Subcutaneous adipose tissue (tissue), 4 donors: ENCODE data around the gene EMX1. TPM values are rescaled to one million over a fixed set of nuclear protein-coding genes. Genes with fewer than 3 reads are reported as not detected.

Source experiments
- total RNA-seq, 4 donors: library from RNA; depleted of rRNA; stranded (reverse); fragments of >200 nt; gene quantifications; one replicate each; pipeline ENCODE4 v1.1.0, GENCODE V29; 2016
- TF ChIP-seq, protein P1 (sequence below): fragments of 450-650 bp; IDR thresholded peaks from one replicate; pipeline ENCODE4 v1.5.1; 2016; ENCODE audit warnings: low read depth, mild to moderate bottlenecking, control low read depth, antibody characterized with exemption, moderate library complexity

EMX1 gene
- total RNA-seq, 4 donors from 2014 or later, result not detected

GRCh38 chr2:72942293-72942692 lies 25.0 kb downstream of the EMX1 start:
- TF ChIP-seq, protein P1, sequence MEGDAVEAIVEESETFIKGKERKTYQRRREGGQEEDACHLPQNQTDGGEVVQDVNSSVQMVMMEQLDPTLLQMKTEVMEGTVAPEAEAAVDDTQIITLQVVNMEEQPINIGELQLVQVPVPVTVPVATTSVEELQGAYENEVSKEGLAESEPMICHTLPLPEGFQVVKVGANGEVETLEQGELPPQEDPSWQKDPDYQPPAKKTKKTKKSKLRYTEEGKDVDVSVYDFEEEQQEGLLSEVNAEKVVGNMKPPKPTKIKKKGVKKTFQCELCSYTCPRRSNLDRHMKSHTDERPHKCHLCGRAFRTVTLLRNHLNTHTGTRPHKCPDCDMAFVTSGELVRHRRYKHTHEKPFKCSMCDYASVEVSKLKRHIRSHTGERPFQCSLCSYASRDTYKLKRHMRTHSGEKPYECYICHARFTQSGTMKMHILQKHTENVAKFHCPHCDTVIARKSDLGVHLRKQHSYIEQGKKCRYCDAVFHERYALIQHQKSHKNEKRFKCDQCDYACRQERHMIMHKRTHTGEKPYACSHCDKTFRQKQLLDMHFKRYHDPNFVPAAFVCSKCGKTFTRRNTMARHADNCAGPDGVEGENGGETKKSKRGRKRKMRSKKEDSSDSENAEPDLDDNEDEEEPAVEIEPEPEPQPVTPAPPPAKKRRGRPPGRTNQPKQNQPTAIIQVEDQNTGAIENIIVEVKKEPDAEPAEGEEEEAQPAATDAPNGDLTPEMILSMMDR, result no peak

- TF ChIP-seq, protein P1, result no peak
These were observed 25.6 kb downstream of the EMX1 start for GRCh38 chr2:72942881-72943418.

- TF ChIP-seq, protein P1, result no peak
These were observed 26.4 kb downstream of the EMX1 start for GRCh38 chr2:72943540-72944395.

- TF ChIP-seq, protein P1, result no peak
These were observed 27.6 kb downstream of the EMX1 start for GRCh38 chr2:72944804-72945449.

DNA sequence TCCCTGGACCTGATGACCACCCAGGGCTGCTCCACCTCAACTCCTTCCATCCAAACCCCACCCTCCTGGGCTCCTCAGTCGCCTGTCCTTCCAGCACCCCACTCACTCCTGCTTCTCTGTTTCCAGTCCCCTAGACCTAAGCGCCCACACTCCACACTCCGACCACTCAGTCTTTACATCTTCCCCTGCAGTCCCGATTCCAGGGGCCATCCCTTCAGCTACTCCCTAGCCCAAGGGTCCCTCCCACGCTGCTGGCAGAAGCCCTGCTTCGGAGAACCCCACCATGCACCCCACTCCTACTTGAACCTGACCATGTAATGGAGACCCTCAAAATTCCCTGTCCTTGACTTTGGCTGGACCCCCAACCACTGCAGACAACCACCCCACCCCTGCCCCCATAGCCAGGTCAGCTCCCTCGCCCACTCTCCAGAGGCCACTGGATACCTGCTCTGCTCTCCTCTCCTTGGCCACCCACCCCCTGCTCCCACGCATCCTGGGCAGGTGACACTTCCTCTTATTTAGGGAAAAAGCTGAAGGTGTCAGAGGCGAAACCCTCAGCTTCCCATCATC lies 28.2 kb downstream of the EMX1 start:
- TF ChIP-seq, protein P1, result no peak

DNA sequence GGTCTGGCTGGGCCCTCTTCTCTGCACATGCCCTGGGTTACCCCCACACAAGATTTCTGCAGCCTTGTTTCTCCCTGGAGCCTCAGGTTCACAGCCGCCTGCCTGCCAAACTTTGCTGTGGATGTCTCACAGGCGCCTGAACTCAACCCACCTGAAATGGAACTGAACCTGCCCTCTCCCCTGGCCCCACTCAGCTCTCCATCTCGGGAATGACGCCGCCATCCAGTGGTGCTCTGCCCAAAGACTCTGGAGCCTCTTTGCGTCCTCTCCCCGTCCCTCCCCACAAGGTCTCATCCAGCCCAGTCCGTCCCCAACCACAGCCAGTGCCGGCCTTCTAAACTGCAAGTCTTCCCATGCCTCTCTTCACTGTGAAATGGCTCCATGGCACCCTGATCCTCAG lies 29.1 kb downstream of the EMX1 start:
- TF ChIP-seq, protein P1, result no peak
